GM23338 (cell line): ENCODE measurements around the gene PFKFB3. TPM values are rescaled to one million over a fixed set of nuclear protein-coding genes. Genes with fewer than 3 reads are reported as not detected.

Experiments used
- ATAC-seq: fragments of 200-7000 bp; cut with Tn5 transposase; 3 replicates; pipeline ENCODE4 v1.9.1; 2020
- DNase-seq: peaks from one replicate; pipeline ENCODE4 v3.0.0-alpha.2; 2015; ENCODE audit warnings: low spot score
- H2AFZ ChIP-seq: fragments of 200-600 bp; sonication (generic); 2 replicates; pipeline ENCODE4 v1.8.0; 2016; ENCODE audit warnings: antibody characterized with exemption, mild to moderate bottlenecking, moderate library complexity
- H3F3A ChIP-seq: fragments of 200-600 bp; sonication (generic); replicated peaks from 2 replicates; pipeline ENCODE4 v1.8.0; 2017; ENCODE audit warnings: antibody characterized with exemption, mixed run types, low read depth
- H3K27ac ChIP-seq: fragments of 200-600 bp; sonication (generic); 2 replicates; pipeline ENCODE4 v1.6.1; 2016; ENCODE audit warnings: low read depth
- H3K27me3 ChIP-seq: fragments of 200-600 bp; sonication (generic); 2 replicates; pipeline ENCODE4 v1.8.0; 2016; ENCODE audit warnings: mild to moderate bottlenecking, mixed run types, moderate library complexity; ENCODE audit not compliant: insufficient read depth
- H3K36me3 ChIP-seq: fragments of 200-600 bp; sonication (generic); 2 replicates; pipeline ENCODE4 v1.8.0; 2016; ENCODE audit warnings: mild to moderate bottlenecking; ENCODE audit not compliant: insufficient read depth
- H3K4me1 ChIP-seq: fragments of 200-600 bp; sonication (generic); 2 replicates; pipeline ENCODE4 v1.8.0; 2016; ENCODE audit warnings: mild to moderate bottlenecking, moderate library complexity; ENCODE audit not compliant: insufficient read depth
- H3K4me2 ChIP-seq: fragments of 200-600 bp; sonication (generic); 2 replicates; pipeline ENCODE4 v1.7.1; 2017; ENCODE audit warnings: mixed run types
- H3K4me3 ChIP-seq: fragments of 200-600 bp; sonication (generic); 2 replicates; pipeline ENCODE4 v1.6.1; 2016; ENCODE audit warnings: mixed run types
- H3K79me2 ChIP-seq: fragments of 200-600 bp; sonication (generic); replicated peaks from 2 replicates; pipeline ENCODE4 v1.8.0; 2017; ENCODE audit warnings: mild to moderate bottlenecking; ENCODE audit not compliant: insufficient read depth
- H3K9me2 ChIP-seq: fragments of 200-600 bp; sonication (generic); 2 replicates; pipeline ENCODE4 v1.8.0; 2017; ENCODE audit not compliant: insufficient read depth
- H4K20me1 ChIP-seq: fragments of 200-600 bp; sonication (generic); replicated peaks from 2 replicates; pipeline ENCODE4 v1.8.0; 2017; ENCODE audit warnings: mild to moderate bottlenecking; ENCODE audit not compliant: insufficient read depth
- H3K27ac Mint-ChIP-seq: 2 replicates; pipeline ENCODE4 v1.8.0; 2020; ENCODE audit warnings: inconsistent platforms, mild to moderate bottlenecking, moderate library complexity, mixed read lengths
- H3K27me3 Mint-ChIP-seq: 3 replicates; pipeline ENCODE4 v1.8.0; 2022; ENCODE audit warnings: low read depth, mild to moderate bottlenecking, moderate library complexity, mixed read lengths, inconsistent platforms; ENCODE audit not compliant: insufficient read depth, poor library complexity
- H3K36me3 Mint-ChIP-seq: 3 replicates; pipeline ENCODE4 v1.8.0; 2021; ENCODE audit warnings: low read depth, mild to moderate bottlenecking, inconsistent platforms, moderate library complexity, mixed read lengths
- H3K4me1 Mint-ChIP-seq: 3 replicates; pipeline ENCODE4 v1.8.0; 2020; ENCODE audit warnings: mild to moderate bottlenecking, inconsistent platforms, mixed read lengths
- H3K4me3 Mint-ChIP-seq: 3 replicates; pipeline ENCODE4 v1.8.0; 2021; ENCODE audit warnings: moderate library complexity, mild to moderate bottlenecking, inconsistent platforms, mixed read lengths
- H3K9me3 Mint-ChIP-seq: 3 replicates; pipeline ENCODE4 v1.8.0; 2020; ENCODE audit warnings: moderate library complexity, mild to moderate bottlenecking, inconsistent platforms, mixed read lengths
- CREB1 ChIP-seq: fragments of 250-450 bp; sonication (Bioruptor Pico); IDR thresholded peaks from 2 replicates; pipeline ENCODE4 v1.5.0; 2020; ENCODE audit warnings: low read depth, mild to moderate bottlenecking, moderate library complexity
- CTCF ChIP-seq, 2 experiments: fragments of 200-600 bp in 1 of 2; sonication (generic) in 1 of 2; conservative IDR thresholded peaks; 2 replicates each; pipeline versions ENCODE4 v1.5.1 to v1.6.1; 2016 to 2017; ENCODE audit warnings: antibody characterized with exemption in 2 of 2, low read depth in 2 of 2, mild to moderate bottlenecking in 2 of 2, moderate library complexity in 1 of 2
- ETS1 ChIP-seq: IDR thresholded peaks from 2 replicates; pipeline ENCODE4 v1.6.1; 2016; ENCODE audit warnings: antibody characterized with exemption
- EZH2 ChIP-seq: fragments of 200-600 bp; sonication (generic); IDR thresholded peaks from one replicate; pipeline ENCODE4 v1.8.0; 2017; ENCODE audit warnings: antibody characterized with exemption, mild to moderate bottlenecking, low read depth; ENCODE audit not compliant: unreplicated experiment
- EZH2phosphoT487 ChIP-seq: fragments of 200-600 bp; sonication (generic); IDR thresholded peaks from one replicate; pipeline ENCODE4 v1.8.1; 2018; ENCODE audit warnings: antibody characterized with exemption; ENCODE audit not compliant: unreplicated experiment
- JUNB ChIP-seq: IDR thresholded peaks from one replicate; pipeline ENCODE4 v1.6.1; 2016; ENCODE audit warnings: antibody characterized with exemption; ENCODE audit not compliant: unreplicated experiment
- NANOG ChIP-seq: IDR thresholded peaks from 2 replicates; pipeline ENCODE4 v1.6.1; 2016; ENCODE audit warnings: antibody characterized with exemption, borderline replicate concordance
- POLR2AphosphoS5 ChIP-seq: IDR thresholded peaks from 2 replicates; pipeline ENCODE4 v1.6.1; 2016; ENCODE audit warnings: antibody characterized with exemption, low read depth
- STAT1 ChIP-seq: IDR thresholded peaks from one replicate; pipeline ENCODE4 v1.6.1; 2016; ENCODE audit warnings: antibody characterized with exemption; ENCODE audit not compliant: unreplicated experiment
- ZNF114 ChIP-seq: fragments of 250-450 bp; sonication (Bioruptor Pico); IDR thresholded peaks from 2 replicates; pipeline ENCODE4 v1.5.0; 2020; ENCODE audit warnings: mild to moderate bottlenecking, moderate library complexity
- ZNF331 ChIP-seq: fragments of 250-450 bp; sonication (Bioruptor Pico); IDR thresholded peaks from 2 replicates; pipeline ENCODE4 v1.5.0; 2020; ENCODE audit warnings: low read depth, mild to moderate bottlenecking, moderate library complexity
- polyA plus RNA-seq: library from polyadenylated mRNA; unstranded; fragments of >200 nt; fragmentation: Nextera tagmentation; extraction: Ambion mirVana; gene quantifications from 2 replicates; pipeline ENCODE4 v1.2.1, GENCODE V29; 2016
- total RNA-seq: library from RNA; depleted of rRNA; stranded (reverse); fragments of >200 nt; shearing (Covaris generic); gene quantifications from 2 replicates; pipeline ENCODE4 v1.2.3, GENCODE V29; 2014
- TF ChIP-seq, protein P1 (sequence below): IDR thresholded peaks from one replicate; pipeline ENCODE4 v1.6.1; 2018; ENCODE audit warnings: antibody characterized with exemption; ENCODE audit not compliant: unreplicated experiment
- TF ChIP-seq, protein P2 (sequence below): fragments of 250-450 bp; sonication (Bioruptor Pico); IDR thresholded peaks from 2 replicates; pipeline ENCODE4 v1.5.0; 2020; ENCODE audit warnings: mild to moderate bottlenecking, moderate library complexity

PFKFB3 gene
- total and polyA plus RNA-seq, 2 experiments from 2014 or later, result 9.5 to 26.8 TPM

DNA sequence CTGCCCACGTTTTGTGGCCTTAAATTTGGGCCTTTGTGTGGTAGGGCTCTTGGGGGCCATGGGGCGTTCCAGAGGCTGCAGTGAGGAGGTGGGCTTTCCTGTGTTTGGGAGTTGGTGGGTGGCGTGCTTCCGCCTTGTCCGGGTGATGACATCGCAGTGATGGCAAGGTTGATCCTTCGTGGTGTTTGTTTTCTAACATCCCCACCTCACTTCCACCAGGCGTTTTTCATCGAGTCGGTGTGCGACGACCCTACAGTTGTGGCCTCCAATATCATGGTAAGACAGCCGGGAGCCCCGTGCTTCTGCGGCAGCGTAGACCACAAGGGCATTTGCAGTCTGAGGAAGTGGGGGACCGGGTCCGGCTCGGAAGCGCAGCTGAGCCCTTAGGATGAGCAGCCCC, 14.2 kb downstream of the PFKFB3 start:
- Mint-ChIP-seq H3K9me3 (no peaks in the 10 kb centered on the region), H3K27ac (no peak overlapping the region), H3K36me3 (peaks cover 76% of the 10 kb centered on the region), H3K27me3 (peaks cover 13% of the 10 kb centered on the region), H3K4me1 (peaks cover 2% of the 10 kb centered on the region; the same call in 2 of the 3 replicates), H3K4me3 (no peak overlapping the region)
- Histone ChIP-seq H3K4me1 (no peaks in the 10 kb centered on the region; the same call in 1 of the 2 replicates), H3K4me2 (no peak overlapping the region), H3K79me2 (peaks cover 20% of the 10 kb centered on the region), H3K36me3 (peaks cover 35% of the 10 kb centered on the region), H3F3A (no peaks in the 10 kb centered on the region), H3K27me3 (no peaks in the 10 kb centered on the region), H3K4me3 (no peak overlapping the region), H4K20me1 (no peaks in the 10 kb centered on the region; the same call in 1 of the 2 replicates), H3K27ac (no peak overlapping the region), H3K9me2 (no peaks in the 10 kb centered on the region), H2AFZ (no peak overlapping the region)
- TF ChIP-seq NANOG, result no peak
- no peak for TF ChIP-seq ZNF114
- TF ChIP-seq JUNB, result no peak
- no peak for TF ChIP-seq ETS1
- TF ChIP-seq EZH2phosphoT487, result no peak
- no peak for TF ChIP-seq CREB1 (CRISPR knock-in tag)
- TF ChIP-seq, protein P1, sequence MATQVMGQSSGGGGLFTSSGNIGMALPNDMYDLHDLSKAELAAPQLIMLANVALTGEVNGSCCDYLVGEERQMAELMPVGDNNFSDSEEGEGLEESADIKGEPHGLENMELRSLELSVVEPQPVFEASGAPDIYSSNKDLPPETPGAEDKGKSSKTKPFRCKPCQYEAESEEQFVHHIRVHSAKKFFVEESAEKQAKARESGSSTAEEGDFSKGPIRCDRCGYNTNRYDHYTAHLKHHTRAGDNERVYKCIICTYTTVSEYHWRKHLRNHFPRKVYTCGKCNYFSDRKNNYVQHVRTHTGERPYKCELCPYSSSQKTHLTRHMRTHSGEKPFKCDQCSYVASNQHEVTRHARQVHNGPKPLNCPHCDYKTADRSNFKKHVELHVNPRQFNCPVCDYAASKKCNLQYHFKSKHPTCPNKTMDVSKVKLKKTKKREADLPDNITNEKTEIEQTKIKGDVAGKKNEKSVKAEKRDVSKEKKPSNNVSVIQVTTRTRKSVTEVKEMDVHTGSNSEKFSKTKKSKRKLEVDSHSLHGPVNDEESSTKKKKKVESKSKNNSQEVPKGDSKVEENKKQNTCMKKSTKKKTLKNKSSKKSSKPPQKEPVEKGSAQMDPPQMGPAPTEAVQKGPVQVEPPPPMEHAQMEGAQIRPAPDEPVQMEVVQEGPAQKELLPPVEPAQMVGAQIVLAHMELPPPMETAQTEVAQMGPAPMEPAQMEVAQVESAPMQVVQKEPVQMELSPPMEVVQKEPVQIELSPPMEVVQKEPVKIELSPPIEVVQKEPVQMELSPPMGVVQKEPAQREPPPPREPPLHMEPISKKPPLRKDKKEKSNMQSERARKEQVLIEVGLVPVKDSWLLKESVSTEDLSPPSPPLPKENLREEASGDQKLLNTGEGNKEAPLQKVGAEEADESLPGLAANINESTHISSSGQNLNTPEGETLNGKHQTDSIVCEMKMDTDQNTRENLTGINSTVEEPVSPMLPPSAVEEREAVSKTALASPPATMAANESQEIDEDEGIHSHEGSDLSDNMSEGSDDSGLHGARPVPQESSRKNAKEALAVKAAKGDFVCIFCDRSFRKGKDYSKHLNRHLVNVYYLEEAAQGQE, result no peak
- no peak for TF ChIP-seq CTCF (conservative IDR thresholded peaks at IDR 0.05; ENCODE audit: low read depth in 2 of 2)
- TF ChIP-seq, protein P2, sequence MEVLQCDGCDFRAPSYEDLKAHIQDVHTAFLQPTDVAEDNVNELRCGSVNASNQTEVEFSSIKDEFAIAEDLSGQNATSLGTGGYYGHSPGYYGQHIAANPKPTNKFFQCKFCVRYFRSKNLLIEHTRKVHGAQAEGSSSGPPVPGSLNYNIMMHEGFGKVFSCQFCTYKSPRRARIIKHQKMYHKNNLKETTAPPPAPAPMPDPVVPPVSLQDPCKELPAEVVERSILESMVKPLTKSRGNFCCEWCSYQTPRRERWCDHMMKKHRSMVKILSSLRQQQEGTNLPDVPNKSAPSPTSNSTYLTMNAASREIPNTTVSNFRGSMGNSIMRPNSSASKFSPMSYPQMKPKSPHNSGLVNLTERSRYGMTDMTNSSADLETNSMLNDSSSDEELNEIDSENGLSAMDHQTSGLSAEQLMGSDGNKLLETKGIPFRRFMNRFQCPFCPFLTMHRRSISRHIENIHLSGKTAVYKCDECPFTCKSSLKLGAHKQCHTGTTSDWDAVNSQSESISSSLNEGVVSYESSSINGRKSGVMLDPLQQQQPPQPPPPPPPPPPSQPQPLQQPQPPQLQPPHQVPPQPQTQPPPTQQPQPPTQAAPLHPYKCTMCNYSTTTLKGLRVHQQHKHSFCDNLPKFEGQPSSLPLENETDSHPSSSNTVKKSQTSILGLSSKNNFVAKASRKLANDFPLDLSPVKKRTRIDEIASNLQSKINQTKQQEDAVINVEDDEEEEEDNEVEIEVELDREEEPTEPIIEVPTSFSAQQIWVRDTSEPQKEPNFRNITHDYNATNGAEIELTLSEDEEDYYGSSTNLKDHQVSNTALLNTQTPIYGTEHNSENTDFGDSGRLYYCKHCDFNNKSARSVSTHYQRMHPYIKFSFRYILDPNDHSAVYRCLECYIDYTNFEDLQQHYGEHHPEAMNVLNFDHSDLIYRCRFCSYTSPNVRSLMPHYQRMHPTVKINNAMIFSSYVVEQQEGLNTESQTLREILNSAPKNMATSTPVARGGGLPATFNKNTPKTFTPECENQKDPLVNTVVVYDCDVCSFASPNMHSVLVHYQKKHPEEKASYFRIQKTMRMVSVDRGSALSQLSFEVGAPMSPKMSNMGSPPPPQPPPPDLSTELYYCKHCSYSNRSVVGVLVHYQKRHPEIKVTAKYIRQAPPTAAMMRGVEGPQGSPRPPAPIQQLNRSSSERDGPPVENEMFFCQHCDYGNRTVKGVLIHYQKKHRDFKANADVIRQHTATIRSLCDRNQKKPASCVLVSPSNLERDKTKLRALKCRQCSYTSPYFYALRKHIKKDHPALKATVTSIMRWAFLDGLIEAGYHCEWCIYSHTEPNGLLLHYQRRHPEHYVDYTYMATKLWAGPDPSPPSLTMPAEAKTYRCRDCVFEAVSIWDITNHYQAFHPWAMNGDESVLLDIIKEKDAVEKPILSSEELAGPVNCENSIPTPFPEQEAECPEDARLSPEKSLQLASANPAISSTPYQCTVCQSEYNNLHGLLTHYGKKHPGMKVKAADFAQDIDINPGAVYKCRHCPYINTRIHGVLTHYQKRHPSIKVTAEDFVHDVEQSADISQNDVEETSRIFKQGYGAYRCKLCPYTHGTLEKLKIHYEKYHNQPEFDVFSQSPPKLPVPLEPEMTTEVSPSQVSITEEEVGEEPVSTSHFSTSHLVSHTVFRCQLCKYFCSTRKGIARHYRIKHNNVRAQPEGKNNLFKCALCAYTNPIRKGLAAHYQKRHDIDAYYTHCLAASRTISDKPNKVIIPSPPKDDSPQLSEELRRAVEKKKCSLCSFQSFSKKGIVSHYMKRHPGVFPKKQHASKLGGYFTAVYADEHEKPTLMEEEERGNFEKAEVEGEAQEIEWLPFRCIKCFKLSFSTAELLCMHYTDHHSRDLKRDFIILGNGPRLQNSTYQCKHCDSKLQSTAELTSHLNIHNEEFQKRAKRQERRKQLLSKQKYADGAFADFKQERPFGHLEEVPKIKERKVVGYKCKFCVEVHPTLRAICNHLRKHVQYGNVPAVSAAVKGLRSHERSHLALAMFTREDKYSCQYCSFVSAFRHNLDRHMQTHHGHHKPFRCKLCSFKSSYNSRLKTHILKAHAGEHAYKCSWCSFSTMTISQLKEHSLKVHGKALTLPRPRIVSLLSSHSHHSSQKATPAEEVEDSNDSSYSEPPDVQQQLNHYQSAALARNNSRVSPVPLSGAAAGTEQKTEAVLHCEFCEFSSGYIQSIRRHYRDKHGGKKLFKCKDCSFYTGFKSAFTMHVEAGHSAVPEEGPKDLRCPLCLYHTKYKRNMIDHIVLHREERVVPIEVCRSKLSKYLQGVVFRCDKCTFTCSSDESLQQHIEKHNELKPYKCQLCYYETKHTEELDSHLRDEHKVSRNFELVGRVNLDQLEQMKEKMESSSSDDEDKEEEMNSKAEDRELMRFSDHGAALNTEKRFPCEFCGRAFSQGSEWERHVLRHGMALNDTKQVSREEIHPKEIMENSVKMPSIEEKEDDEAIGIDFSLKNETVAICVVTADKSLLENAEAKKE (CRISPR knock-in tag), result no peak
- no peak for TF ChIP-seq ZNF331
- TF ChIP-seq EZH2, result no peak
- TF ChIP-seq STAT1, result no peak
- no peak for TF ChIP-seq POLR2AphosphoS5
- no peak for ATAC-seq
- DNase-seq, result no peak
